HCT116 (cell line): ENCODE measurements around the gene VPS35L. TPM values are rescaled to one million over a fixed set of nuclear protein-coding genes. Genes with fewer than 3 reads are reported as not detected.

ENCODE experiments used
- ATAC-seq: fragments of 200-7000 bp; cut with Tn5 transposase; 2 replicates; pipeline ENCODE4 v1.9.1; 2020; ENCODE audit warnings: mild to moderate bottlenecking, moderate library complexity
- BruUV-seq: library from RNA; stranded (reverse); fragments of 400-500 nt; replicated peaks from 2 replicates; lab custom pipeline; 2021; lab: Mats Ljungman, UMichigan
- CTCF ChIA-PET: fragments of 300-600 bp; sonication (Branson Sonifier 250); formaldehyde crosslinking; loops from one replicate; lab custom pipeline; 2021; ENCODE audit warnings: antibody characterized with exemption; lab: Charles Lee
- POLR2A ChIA-PET: fragments of 300-600, 350-600 bp; sonication (Branson Sonifier 250); formaldehyde crosslinking; loops from one replicate; lab custom pipeline; 2021; ENCODE audit warnings: antibody characterized with exemption; lab: Charles Lee
- RAD21 ChIA-PET, 2 experiments: fragments of 300-600 bp; sonication (Branson Sonifier 250); formaldehyde crosslinking; loops; one replicate each; lab custom pipeline; 2023; ENCODE audit warnings: low total read pairs in 2 of 2; ENCODE audit not compliant: uncharacterized antibody in 2 of 2, unreplicated experiment in 2 of 2, low non-redundant PET in 1 of 2; lab: Charles Lee
- DNase-seq: peaks from one replicate; pipeline ENCODE4 v3.0.0-alpha.2; 2010; ENCODE audit warnings: low read depth, low spot score
- H2AFZ ChIP-seq: fragments of 200-600 bp; shearing (Covaris generic), sonication (generic); 2 replicates; pipeline ENCODE4 v1.6.1; 2017; ENCODE audit warnings: low read depth, mixed run types, mixed read lengths, antibody characterized with exemption, low read length; ENCODE audit not compliant: poor library complexity, severe bottlenecking
- H3K27ac ChIP-seq: 2 replicates; pipeline ENCODE4 v1.5.1; 2012; ENCODE audit warnings: low read depth, low read length
- H3K27me3 ChIP-seq: fragments of 200-600 bp; sonication (generic); 2 replicates; pipeline ENCODE4 v1.6.1; 2016; ENCODE audit warnings: mixed run types, low read length, mixed read lengths; ENCODE audit not compliant: insufficient read depth
- H3K36me3 ChIP-seq, 2 experiments: fragments of 200-500 bp in 1 of 2; fragments of 200-600 bp in 1 of 2; sonication (Bioruptor generic) in 1 of 2; sonication (generic) in 1 of 2; 2 replicates each; pipeline versions ENCODE4 v1.5.1 to v1.6.1; 2014 to 2016; ENCODE audit warnings: low read length in 2 of 2, inconsistent platforms in 1 of 2, mixed read lengths in 1 of 2, mixed run types in 1 of 2; ENCODE audit not compliant: insufficient read depth in 2 of 2, control insufficient read depth in 1 of 2
- H3K4me1 ChIP-seq, 2 experiments: fragments of 200-600 bp in 1 of 2; sonication (generic) in 1 of 2; 2 replicates each; pipeline versions ENCODE4 v1.5.1 to v1.6.1; 2012 to 2017; ENCODE audit warnings: low read length in 2 of 2, inconsistent platforms in 1 of 2, mild to moderate bottlenecking in 1 of 2, mixed read lengths in 1 of 2, mixed run types in 1 of 2, moderate library complexity in 1 of 2; ENCODE audit not compliant: insufficient read depth in 2 of 2, control insufficient read depth in 1 of 2
- H3K4me2 ChIP-seq: fragments of 200-600 bp; sonication (generic); 2 replicates; pipeline ENCODE4 v1.6.1; 2017; ENCODE audit warnings: mixed run types, low read length, mixed read lengths
- H3K4me3 ChIP-seq, 2 experiments: fragments of 200-600 bp in 1 of 2; sonication (generic) in 1 of 2; replicated peaks in 1 of 2; 2 replicates each; pipeline ENCODE4 v1.5.1; 2011 to 2016; ENCODE audit warnings: low read length in 2 of 2, control low read depth in 1 of 2, low read depth in 1 of 2, mild to moderate bottlenecking in 1 of 2, mixed read lengths in 1 of 2, mixed run types in 1 of 2
- H3K79me2 ChIP-seq: fragments of 200-600 bp; sonication (generic); 2 replicates; pipeline ENCODE4 v1.6.1; 2017; ENCODE audit warnings: mild to moderate bottlenecking, mixed run types, low read length, moderate library complexity, mixed read lengths; ENCODE audit not compliant: insufficient read depth
- H3K9ac ChIP-seq: fragments of 200-600 bp; sonication (generic); 2 replicates; pipeline ENCODE4 v1.6.1; 2016; ENCODE audit warnings: low read length, mixed read lengths
- H3K9me2 ChIP-seq: fragments of 200-600 bp; sonication (generic), shearing (Covaris generic); 2 replicates; pipeline ENCODE4 v1.6.1; 2017; ENCODE audit warnings: mixed run types, mild to moderate bottlenecking, moderate library complexity; ENCODE audit not compliant: insufficient read depth
- H3K9me3 ChIP-seq, 2 experiments: fragments of 200-500 bp in 1 of 2; fragments of 200-600 bp in 1 of 2; sonication (Bioruptor generic) in 1 of 2; sonication (generic) in 1 of 2; 2 replicates each; pipeline ENCODE4 v1.6.1; 2014 to 2017; ENCODE audit warnings: low read length in 2 of 2, mixed read lengths in 2 of 2, inconsistent platforms in 1 of 2, low read depth in 1 of 2, mild to moderate bottlenecking in 1 of 2, mixed run types in 1 of 2, moderate library complexity in 1 of 2; ENCODE audit not compliant: control insufficient read depth in 1 of 2, insufficient read depth in 1 of 2
- H4K20me1 ChIP-seq: fragments of 200-600 bp; sonication (generic), shearing (Covaris generic); 2 replicates; pipeline ENCODE4 v1.6.1; 2017; ENCODE audit warnings: mixed run types, mild to moderate bottlenecking, moderate library complexity; ENCODE audit not compliant: insufficient read depth
- CBX3 ChIP-seq: IDR thresholded peaks from 2 replicates; pipeline ENCODE4 v1.6.1; 2012; ENCODE audit warnings: low read depth
- CTCF ChIP-seq, 3 experiments: fragments of 200-600 bp in 1 of 3; sonication (generic) in 1 of 3; IDR thresholded peaks in 2 of 3; conservative IDR thresholded peaks in 1 of 3; 2 replicates each; pipeline ENCODE4 v1.5.1; 2012 to 2017; ENCODE audit warnings: low read depth in 2 of 3, low read length in 2 of 3, antibody characterized with exemption in 1 of 3, borderline replicate concordance in 1 of 3, control low read depth in 1 of 3, mild to moderate bottlenecking in 1 of 3, mixed read lengths in 1 of 3, mixed run types in 1 of 3, moderate library complexity in 1 of 3; ENCODE audit not compliant: insufficient read depth in 1 of 3
- ELF1 ChIP-seq: IDR thresholded peaks from 2 replicates; pipeline ENCODE4 v1.6.1; 2012; ENCODE audit warnings: low read depth, borderline replicate concordance
- EZH2 ChIP-seq: fragments of 200-600 bp; sonication (generic); IDR thresholded peaks from 2 replicates; pipeline ENCODE4 v1.6.1; 2017; ENCODE audit warnings: antibody characterized with exemption, mixed run types
- EZH2phosphoT487 ChIP-seq: fragments of 200-600 bp; IDR thresholded peaks from 2 replicates; pipeline ENCODE4 v1.6.1; 2018; ENCODE audit warnings: antibody characterized with exemption, borderline replicate concordance
- FOSL1 ChIP-seq: IDR thresholded peaks from 2 replicates; pipeline ENCODE4 v1.6.1; 2012; ENCODE audit warnings: low read depth
- JUND ChIP-seq: IDR thresholded peaks from 2 replicates; pipeline ENCODE4 v1.6.1; 2012
- POLR2AphosphoS5 ChIP-seq: IDR thresholded peaks from 2 replicates; pipeline ENCODE4 v1.6.1; 2011; ENCODE audit warnings: mild to moderate bottlenecking, low read depth, low read length, moderate library complexity
- REST ChIP-seq: IDR thresholded peaks from 2 replicates; pipeline ENCODE4 v1.6.1; 2012; ENCODE audit warnings: low read depth
- SP1 ChIP-seq: IDR thresholded peaks from 2 replicates; pipeline ENCODE4 v1.6.1; 2012; ENCODE audit warnings: low read depth
- TCF7L2 ChIP-seq: IDR thresholded peaks from 2 replicates; pipeline ENCODE4 v1.7.0; 2011; ENCODE audit warnings: borderline replicate concordance, inconsistent platforms; ENCODE audit not compliant: insufficient read depth, insufficient read length; ENCODE audit errors: extremely low read depth
- intact Hi-C: fragments of 100-400 bp; cut with micrococcal nuclease; formaldehyde crosslinking; loops from 2 replicates; pipeline ENCODE4 v1.10.0; 2022
- total RNA-seq: library from RNA; stranded (reverse); gene quantifications from one replicate; pipeline ENCODE4 v1.2.1, GENCODE V29; 2021; ENCODE audit not compliant: unreplicated experiment

VPS35L gene
- total RNA-seq, 1 experiment from 2014 or later: 21.4 TPM

DNA sequence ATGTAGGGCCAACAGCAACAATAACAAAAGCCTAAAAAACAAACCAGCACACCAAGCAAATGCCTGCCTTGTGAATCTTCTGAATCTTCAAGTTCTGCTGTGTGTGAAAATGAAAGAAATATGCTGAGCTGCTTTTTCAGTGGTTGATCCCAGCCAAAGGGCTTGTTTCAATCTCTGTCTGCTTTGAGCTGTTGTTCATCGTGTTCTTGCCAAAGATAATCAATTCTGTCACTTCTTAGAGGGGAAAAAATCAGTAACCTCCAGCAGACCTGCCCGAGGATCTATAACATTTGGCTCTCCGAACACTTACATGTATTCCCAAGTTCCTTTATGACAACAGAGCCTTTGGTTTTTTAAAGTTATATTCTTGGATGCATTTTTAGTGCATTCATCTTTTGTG, 65.9 kb downstream of the VPS35L start:
- no peaks in the 10 kb centered on the region for H3K9me3 ChIP-seq
- CTCF ChIA-PET: no interaction called here
- H3K27me3 ChIP-seq: no peaks in the 10 kb centered on the region
- no peaks in the 10 kb centered on the region for H3K79me2 ChIP-seq
- TF ChIP-seq REST (no peak), TCF7L2 (no peak), SP1 (no peak), EZH2 (no peak), POLR2AphosphoS5 (no peak), ELF1 (no peak), FOSL1 (no peak), CTCF (IDR thresholded peaks at IDR 0.05 in 2 of 3, conservative IDR thresholded peaks at IDR 0.05 in 1 of 3; ENCODE audit: borderline replicate concordance in 1 of 3, insufficient read depth in 1 of 3, low read depth in 2 of 3, low read length in 2 of 3) (no peak), CBX3 (no peak), EZH2phosphoT487 (no peak), JUND (no peak)
- no peaks in the 10 kb centered on the region for H3K4me1 ChIP-seq
- H3K4me3 ChIP-seq: no peak overlapping the region
- POLR2A ChIA-PET: no interaction called here
- H3K9ac ChIP-seq: no peak overlapping the region
- no TSS peak for BruUV-seq
- H3K4me2 ChIP-seq: no peak overlapping the region
- intact Hi-C loops: no loop called here
- H3K36me3 ChIP-seq: no peaks in the 10 kb centered on the region
- DNase-seq: no peak
- no peak overlapping the region for H2AFZ ChIP-seq
- H3K9me2 ChIP-seq: no peaks in the 10 kb centered on the region
- no peak for ATAC-seq
- H4K20me1 ChIP-seq: no peaks in the 10 kb centered on the region
- no peak overlapping the region for H3K27ac ChIP-seq
- RAD21 ChIA-PET: no interaction called here
